SK-N-SH treated with all-trans-retinoic acid at 6 μM for 48 hours (cell line): Measurements from ENCODE around the gene POLDIP3.

ENCODE experiments used
- ATAC-seq: fragments of 200-7000 bp; cut with Tn5 transposase; 3 replicates; pipeline ENCODE4 v1.9.1; 2020; ENCODE audit warnings: mild to moderate bottlenecking, moderate library complexity
- BACH2 ChIP-seq: fragments of 250-450 bp; sonication (Bioruptor Pico); IDR thresholded peaks from 2 replicates; pipeline ENCODE4 v1.9.0; 2021; ENCODE audit warnings: mild to moderate bottlenecking, borderline replicate concordance
- CSDC2 ChIP-seq: fragments of 250-450 bp; sonication (Bioruptor Pico); IDR thresholded peaks from 2 replicates; pipeline ENCODE4 v1.5.0; 2020; ENCODE audit warnings: mild to moderate bottlenecking, moderate library complexity
- ESRRG ChIP-seq: fragments of 250-450 bp; sonication (Bioruptor Pico); IDR thresholded peaks from 2 replicates; pipeline ENCODE4 v1.6.1; 2021; ENCODE audit warnings: mild to moderate bottlenecking
- GLIS3 ChIP-seq: fragments of 250-450 bp; sonication (Bioruptor Pico); IDR thresholded peaks from 2 replicates; pipeline ENCODE4 v1.5.0; 2020; ENCODE audit warnings: mild to moderate bottlenecking, moderate library complexity
- ISL1 ChIP-seq: fragments of 250-450 bp; sonication (Bioruptor Pico); IDR thresholded peaks from 2 replicates; pipeline ENCODE4 v2.1.2; 2022; ENCODE audit warnings: mild to moderate bottlenecking, moderate library complexity
- OSR1 ChIP-seq: fragments of 250-450 bp; sonication (Bioruptor Pico); IDR thresholded peaks from 2 replicates; pipeline ENCODE4 v1.8.0; 2022; ENCODE audit warnings: moderate library complexity, mild to moderate bottlenecking, inconsistent platforms
- PPARA ChIP-seq: fragments of 250-450 bp; sonication (Bioruptor Pico); IDR thresholded peaks from 2 replicates; pipeline ENCODE4 v1.5.0; 2020; ENCODE audit warnings: mild to moderate bottlenecking, borderline replicate concordance
- RARB ChIP-seq: fragments of 250-450 bp; sonication (Bioruptor Pico); IDR thresholded peaks from 2 replicates; pipeline ENCODE4 v1.8.0; 2021; ENCODE audit warnings: mild to moderate bottlenecking, moderate library complexity
- SNAI2 ChIP-seq: fragments of 250-450 bp; sonication (Bioruptor Pico); IDR thresholded peaks from 2 replicates; pipeline ENCODE4 v1.5.0; 2020; ENCODE audit warnings: mild to moderate bottlenecking, moderate library complexity
- TCF4 ChIP-seq: fragments of 250-450 bp; sonication (Bioruptor Pico); IDR thresholded peaks from 2 replicates; pipeline ENCODE4 v1.8.0; 2021; ENCODE audit warnings: mild to moderate bottlenecking, moderate library complexity, borderline replicate concordance
- ZFP3 ChIP-seq: fragments of 250-450 bp; sonication (Bioruptor Pico); IDR thresholded peaks from 2 replicates; pipeline ENCODE4 v1.5.0; 2020; ENCODE audit warnings: mild to moderate bottlenecking, moderate library complexity
- ZFP30 ChIP-seq: fragments of 450-650 bp; formaldehyde crosslinking; IDR thresholded peaks from 2 replicates; pipeline ENCODE4 v1.5.0; 2022; ENCODE audit warnings: mild to moderate bottlenecking, moderate library complexity
- ZNF565 ChIP-seq: fragments of 450-650 bp; formaldehyde crosslinking; conservative IDR thresholded peaks from 2 replicates; pipeline ENCODE4 v1.5.0; 2020; ENCODE audit warnings: low read depth, mild to moderate bottlenecking, moderate library complexity
- ZNF70 ChIP-seq: fragments of 450-650 bp; formaldehyde crosslinking; IDR thresholded peaks from 2 replicates; pipeline ENCODE4 v1.5.0; 2020; ENCODE audit warnings: mild to moderate bottlenecking, moderate library complexity
- ZNF8 ChIP-seq: fragments of 450-650 bp; formaldehyde crosslinking; IDR thresholded peaks from 2 replicates; pipeline ENCODE4 v1.5.0; 2020; ENCODE audit warnings: mild to moderate bottlenecking, moderate library complexity
- TF ChIP-seq, protein P1 (sequence below): fragments of 250-450 bp; sonication (Bioruptor Pico); IDR thresholded peaks from 2 replicates; pipeline ENCODE4 v1.5.1; 2020; ENCODE audit warnings: low read depth, mild to moderate bottlenecking, moderate library complexity
- TF ChIP-seq, protein P2 (sequence below): fragments of 250-450 bp; sonication (Bioruptor Pico); IDR thresholded peaks from 2 replicates; pipeline ENCODE4 v1.8.0; 2021; ENCODE audit warnings: low read depth, mild to moderate bottlenecking, moderate library complexity, borderline replicate concordance
- TF ChIP-seq, protein P3 (sequence below): fragments of 250-450 bp; sonication (Bioruptor Pico); IDR thresholded peaks from 2 replicates; pipeline ENCODE4 v1.8.0; 2020; ENCODE audit warnings: mild to moderate bottlenecking, moderate library complexity, borderline replicate concordance
- TF ChIP-seq, protein P4 (sequence below): fragments of 250-450 bp; sonication (Bioruptor Pico); IDR thresholded peaks from 2 replicates; pipeline ENCODE4 v1.5.0; 2020; ENCODE audit warnings: mild to moderate bottlenecking, moderate library complexity

POLDIP3 gene

DNA sequence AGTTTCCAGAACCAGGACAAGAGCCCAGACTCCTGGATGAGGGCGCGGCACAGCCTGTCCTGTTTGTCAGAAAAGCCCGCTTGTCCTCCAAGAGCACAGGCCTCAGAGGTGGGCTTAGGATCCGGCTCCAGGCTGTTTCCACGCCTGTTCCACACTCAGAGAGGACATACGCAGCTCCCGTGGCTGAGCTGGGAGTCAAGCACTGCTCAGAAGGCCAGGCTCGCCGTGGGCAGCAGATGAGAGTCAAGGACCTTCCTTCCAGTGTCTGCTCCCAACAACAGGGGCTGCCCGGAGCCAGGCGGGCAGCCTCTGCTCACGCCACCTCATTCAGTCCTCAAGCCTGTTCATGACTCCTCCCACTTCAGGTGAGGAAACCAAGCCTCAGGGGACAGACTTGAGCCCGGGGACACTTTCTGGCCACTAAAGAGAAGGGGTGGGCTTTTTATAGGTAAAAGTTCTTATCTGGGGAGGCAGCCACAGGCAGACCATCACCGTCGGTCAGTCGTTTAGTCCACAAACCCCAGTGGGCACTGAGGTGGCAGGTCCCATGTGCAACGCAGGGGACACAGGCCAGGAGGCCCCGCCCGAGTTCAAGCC, 30.8 kb upstream of the POLDIP3 start:
- TF ChIP-seq OSR1 (CRISPR knock-in tag): no peak
- TF ChIP-seq, protein P1, sequence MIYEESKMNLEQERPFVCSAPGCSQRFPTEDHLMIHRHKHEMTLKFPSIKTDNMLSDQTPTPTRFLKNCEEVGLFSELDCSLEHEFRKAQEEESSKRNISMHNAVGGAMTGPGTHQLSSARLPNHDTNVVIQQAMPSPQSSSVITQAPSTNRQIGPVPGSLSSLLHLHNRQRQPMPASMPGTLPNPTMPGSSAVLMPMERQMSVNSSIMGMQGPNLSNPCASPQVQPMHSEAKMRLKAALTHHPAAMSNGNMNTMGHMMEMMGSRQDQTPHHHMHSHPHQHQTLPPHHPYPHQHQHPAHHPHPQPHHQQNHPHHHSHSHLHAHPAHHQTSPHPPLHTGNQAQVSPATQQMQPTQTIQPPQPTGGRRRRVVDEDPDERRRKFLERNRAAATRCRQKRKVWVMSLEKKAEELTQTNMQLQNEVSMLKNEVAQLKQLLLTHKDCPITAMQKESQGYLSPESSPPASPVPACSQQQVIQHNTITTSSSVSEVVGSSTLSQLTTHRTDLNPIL: no peak
- TF ChIP-seq TCF4: no peak
- TF ChIP-seq ZFP30: no peak
- TF ChIP-seq ESRRG: no peak
- no peak for TF ChIP-seq SNAI2
- no peak for TF ChIP-seq RARB (CRISPR knock-in tag)
- TF ChIP-seq ZNF8 (CRISPR knock-in tag): no peak
- no peak for TF ChIP-seq GLIS3 (CRISPR knock-in tag)
- TF ChIP-seq, protein P2, sequence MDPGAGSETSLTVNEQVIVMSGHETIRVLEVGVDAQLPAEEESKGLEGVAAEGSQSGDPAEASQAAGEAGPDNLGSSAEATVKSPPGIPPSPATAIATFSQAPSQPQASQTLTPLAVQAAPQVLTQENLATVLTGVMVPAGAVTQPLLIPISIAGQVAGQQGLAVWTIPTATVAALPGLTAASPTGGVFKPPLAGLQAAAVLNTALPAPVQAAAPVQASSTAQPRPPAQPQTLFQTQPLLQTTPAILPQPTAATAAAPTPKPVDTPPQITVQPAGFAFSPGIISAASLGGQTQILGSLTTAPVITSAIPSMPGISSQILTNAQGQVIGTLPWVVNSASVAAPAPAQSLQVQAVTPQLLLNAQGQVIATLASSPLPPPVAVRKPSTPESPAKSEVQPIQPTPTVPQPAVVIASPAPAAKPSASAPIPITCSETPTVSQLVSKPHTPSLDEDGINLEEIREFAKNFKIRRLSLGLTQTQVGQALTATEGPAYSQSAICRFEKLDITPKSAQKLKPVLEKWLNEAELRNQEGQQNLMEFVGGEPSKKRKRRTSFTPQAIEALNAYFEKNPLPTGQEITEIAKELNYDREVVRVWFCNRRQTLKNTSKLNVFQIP (CRISPR knock-in tag): no peak
- no peak for TF ChIP-seq CSDC2 (CRISPR knock-in tag)
- TF ChIP-seq ZNF565 (CRISPR knock-in tag): no peak
- no peak for ATAC-seq

DNA sequence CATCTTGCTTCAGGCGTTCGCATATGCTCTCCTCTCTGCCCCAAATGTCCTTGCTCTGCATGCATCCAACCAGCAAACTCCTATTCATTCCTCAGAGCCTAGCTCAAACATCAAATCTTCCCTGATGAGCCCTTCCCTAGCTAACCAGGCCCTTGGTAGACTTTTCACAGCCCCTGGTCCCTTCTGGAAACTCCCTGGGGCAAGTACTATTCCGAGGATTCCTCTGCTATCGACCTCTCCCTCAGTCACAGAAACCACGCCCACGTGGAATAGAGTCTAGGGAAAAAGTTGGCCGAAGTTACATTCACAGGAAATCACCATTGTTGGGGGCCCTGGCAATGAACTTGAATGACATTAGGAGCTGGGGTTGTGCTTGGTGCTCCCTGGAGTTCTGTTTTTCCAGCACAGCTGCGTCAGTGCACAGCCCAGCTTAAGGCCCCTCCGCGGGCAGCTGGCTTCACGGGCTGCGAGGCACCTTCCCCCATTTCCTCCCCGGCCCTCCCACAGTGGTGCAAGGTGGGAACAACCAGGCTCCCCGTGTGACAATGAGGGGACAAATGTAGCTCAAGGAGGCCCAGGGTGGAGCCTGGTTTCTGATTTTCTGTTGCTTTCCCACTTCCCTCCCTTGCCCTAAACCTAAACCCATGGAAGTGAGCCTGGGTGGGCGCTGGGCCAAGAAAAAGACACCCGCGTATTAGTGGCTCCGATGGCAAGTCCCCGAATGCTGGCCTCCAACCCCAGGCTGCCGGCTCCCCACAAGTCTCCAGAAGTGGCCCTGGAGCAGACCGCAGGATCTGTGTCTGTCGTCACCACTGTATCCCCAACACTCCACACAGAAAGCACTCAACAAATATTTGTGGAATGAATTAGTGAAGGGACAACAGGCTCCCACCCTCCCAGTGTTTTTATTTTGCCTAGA, 30.0 kb upstream of the POLDIP3 start:
- peak; percentile 76 for TF ChIP-seq ZFP3 (CRISPR knock-in tag)
- TF ChIP-seq OSR1 (CRISPR knock-in tag): no peak
- TF ChIP-seq, all 23 proteins: peak for 1

DNA sequence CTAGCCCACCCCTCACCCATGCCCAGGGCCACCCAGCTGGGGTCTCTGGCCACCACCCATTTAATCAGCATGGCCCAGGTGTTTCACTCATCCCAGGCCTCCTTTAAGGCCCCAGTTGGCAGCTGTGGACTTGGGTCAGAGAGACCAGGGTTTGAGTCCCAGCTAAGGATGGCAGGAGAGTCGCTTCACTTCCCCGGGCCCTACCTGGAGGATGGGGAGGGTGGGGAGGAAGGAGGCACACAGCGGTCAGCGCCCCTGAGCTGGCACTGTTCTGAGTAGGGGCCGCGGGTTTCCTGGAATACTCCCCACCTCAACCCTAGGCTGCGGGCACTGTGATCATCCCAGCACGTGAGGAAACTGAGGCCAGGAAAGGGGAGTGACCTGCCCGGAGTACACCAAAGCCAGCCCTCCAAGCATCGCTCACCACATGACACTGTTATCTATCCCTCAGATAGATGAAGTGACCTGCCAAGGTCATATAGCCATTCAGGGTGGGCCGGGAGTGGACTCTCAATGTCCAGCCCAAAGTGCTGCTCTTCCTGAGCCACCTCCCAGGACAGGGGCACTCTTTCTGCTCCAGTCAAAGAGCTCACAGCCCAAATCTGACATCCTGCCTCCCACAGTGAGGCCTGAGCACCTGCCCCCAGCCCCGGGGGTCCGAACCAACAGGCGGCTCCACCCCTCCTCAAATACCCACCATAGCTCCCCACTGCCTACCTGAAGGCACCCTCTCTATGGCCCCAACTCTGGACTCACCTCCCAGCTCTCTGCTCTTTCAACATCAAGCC, 29.1 kb upstream of the POLDIP3 start:
- TF ChIP-seq ZNF565 (CRISPR knock-in tag) (no peak), OSR1 (CRISPR knock-in tag) (no peak), SNAI2 (no peak), PPARA (CRISPR knock-in tag) (no peak), RARB (CRISPR knock-in tag) (no peak), ZNF70 (CRISPR knock-in tag) (no peak), ISL1 (CRISPR knock-in tag) (no peak), BACH2 (CRISPR knock-in tag) (no peak), ZFP30 (no peak), ZNF8 (CRISPR knock-in tag) (no peak), CSDC2 (CRISPR knock-in tag) (no peak), GLIS3 (CRISPR knock-in tag) (no peak), ZFP3 (CRISPR knock-in tag) (no peak), TCF4 (no peak)
- TF ChIP-seq, protein P3, sequence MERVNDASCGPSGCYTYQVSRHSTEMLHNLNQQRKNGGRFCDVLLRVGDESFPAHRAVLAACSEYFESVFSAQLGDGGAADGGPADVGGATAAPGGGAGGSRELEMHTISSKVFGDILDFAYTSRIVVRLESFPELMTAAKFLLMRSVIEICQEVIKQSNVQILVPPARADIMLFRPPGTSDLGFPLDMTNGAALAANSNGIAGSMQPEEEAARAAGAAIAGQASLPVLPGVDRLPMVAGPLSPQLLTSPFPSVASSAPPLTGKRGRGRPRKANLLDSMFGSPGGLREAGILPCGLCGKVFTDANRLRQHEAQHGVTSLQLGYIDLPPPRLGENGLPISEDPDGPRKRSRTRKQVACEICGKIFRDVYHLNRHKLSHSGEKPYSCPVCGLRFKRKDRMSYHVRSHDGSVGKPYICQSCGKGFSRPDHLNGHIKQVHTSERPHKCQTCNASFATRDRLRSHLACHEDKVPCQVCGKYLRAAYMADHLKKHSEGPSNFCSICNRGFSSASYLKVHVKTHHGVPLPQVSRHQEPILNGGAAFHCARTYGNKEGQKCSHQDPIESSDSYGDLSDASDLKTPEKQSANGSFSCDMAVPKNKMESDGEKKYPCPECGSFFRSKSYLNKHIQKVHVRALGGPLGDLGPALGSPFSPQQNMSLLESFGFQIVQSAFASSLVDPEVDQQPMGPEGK (CRISPR knock-in tag): no peak
- TF ChIP-seq, protein P4, sequence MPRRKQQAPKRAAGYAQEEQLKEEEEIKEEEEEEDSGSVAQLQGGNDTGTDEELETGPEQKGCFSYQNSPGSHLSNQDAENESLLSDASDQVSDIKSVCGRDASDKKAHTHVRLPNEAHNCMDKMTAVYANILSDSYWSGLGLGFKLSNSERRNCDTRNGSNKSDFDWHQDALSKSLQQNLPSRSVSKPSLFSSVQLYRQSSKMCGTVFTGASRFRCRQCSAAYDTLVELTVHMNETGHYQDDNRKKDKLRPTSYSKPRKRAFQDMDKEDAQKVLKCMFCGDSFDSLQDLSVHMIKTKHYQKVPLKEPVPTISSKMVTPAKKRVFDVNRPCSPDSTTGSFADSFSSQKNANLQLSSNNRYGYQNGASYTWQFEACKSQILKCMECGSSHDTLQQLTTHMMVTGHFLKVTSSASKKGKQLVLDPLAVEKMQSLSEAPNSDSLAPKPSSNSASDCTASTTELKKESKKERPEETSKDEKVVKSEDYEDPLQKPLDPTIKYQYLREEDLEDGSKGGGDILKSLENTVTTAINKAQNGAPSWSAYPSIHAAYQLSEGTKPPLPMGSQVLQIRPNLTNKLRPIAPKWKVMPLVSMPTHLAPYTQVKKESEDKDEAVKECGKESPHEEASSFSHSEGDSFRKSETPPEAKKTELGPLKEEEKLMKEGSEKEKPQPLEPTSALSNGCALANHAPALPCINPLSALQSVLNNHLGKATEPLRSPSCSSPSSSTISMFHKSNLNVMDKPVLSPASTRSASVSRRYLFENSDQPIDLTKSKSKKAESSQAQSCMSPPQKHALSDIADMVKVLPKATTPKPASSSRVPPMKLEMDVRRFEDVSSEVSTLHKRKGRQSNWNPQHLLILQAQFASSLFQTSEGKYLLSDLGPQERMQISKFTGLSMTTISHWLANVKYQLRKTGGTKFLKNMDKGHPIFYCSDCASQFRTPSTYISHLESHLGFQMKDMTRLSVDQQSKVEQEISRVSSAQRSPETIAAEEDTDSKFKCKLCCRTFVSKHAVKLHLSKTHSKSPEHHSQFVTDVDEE (CRISPR knock-in tag): no peak
- TF ChIP-seq, protein P2 (CRISPR knock-in tag): no peak
- TF ChIP-seq, protein P1: no peak
- ATAC-seq: no peak

More for the DNA sequence above, 30.0 kb upstream of the POLDIP3 start:
- ATAC-seq: no peak
